Glutamatergic neuron (in vitro differentiated cells): ENCODE measurements around the gene BACE1. TPM values are rescaled to one million over a fixed set of nuclear protein-coding genes. Genes with fewer than 3 reads are reported as not detected.

ENCODE experiments used
- DNase-seq: peaks from one replicate; pipeline ENCODE4 v3.0.0; 2022
- H3K27ac Mint-ChIP-seq: one replicate; pipeline ENCODE4 v1.8.0; 2020; ENCODE audit warnings: mild to moderate bottlenecking, mixed read lengths, inconsistent platforms; ENCODE audit not compliant: unreplicated experiment
- H3K27me3 Mint-ChIP-seq: one replicate; pipeline ENCODE4 v1.8.0; 2020; ENCODE audit warnings: mild to moderate bottlenecking, moderate library complexity, mixed read lengths, inconsistent platforms; ENCODE audit not compliant: unreplicated experiment
- H3K36me3 Mint-ChIP-seq: one replicate; pipeline ENCODE4 v1.8.0; 2020; ENCODE audit warnings: mild to moderate bottlenecking, mixed read lengths, inconsistent platforms; ENCODE audit not compliant: unreplicated experiment
- H3K4me1 Mint-ChIP-seq: one replicate; pipeline ENCODE4 v1.8.0; 2020; ENCODE audit warnings: mild to moderate bottlenecking, low read depth, mixed read lengths, inconsistent platforms; ENCODE audit not compliant: unreplicated experiment
- H3K4me3 Mint-ChIP-seq: one replicate; pipeline ENCODE4 v1.8.0; 2020; ENCODE audit warnings: mild to moderate bottlenecking, mixed read lengths, inconsistent platforms; ENCODE audit not compliant: unreplicated experiment
- H3K9me3 Mint-ChIP-seq: one replicate; pipeline ENCODE4 v1.8.0; 2020; ENCODE audit warnings: mild to moderate bottlenecking, moderate library complexity, mixed read lengths, inconsistent platforms; ENCODE audit not compliant: unreplicated experiment
- CTCF ChIP-seq: fragments of 200-600 bp; sonication (generic); IDR thresholded peaks from one replicate; pipeline ENCODE4 v1.5.0; 2021; ENCODE audit not compliant: partially characterized antibody, unreplicated experiment
- total RNA-seq: library from RNA; stranded (reverse); fragmentation: NEBNext Ultra II Directional; extraction: Animal tissue kit (Norgen Biotek cat#: 25700); gene quantifications from one replicate; pipeline ENCODE4 v1.2.1, GENCODE V29; 2021; ENCODE audit not compliant: unreplicated experiment

Gene BACE1
- total RNA-seq, 1 donor from 2014 or later = 47.4 TPM

GRCh38 chr11:117296881-117297280, 19.2 kb downstream of the BACE1 start:
- Mint-ChIP-seq H3K27me3 (peaks cover 4% of the 10 kb centered on the region), H3K36me3 (peaks cover 4% of the 10 kb centered on the region), H3K4me3 (no peak overlapping the region), H3K27ac (no peak overlapping the region), H3K9me3 (peaks cover 10% of the 10 kb centered on the region), H3K4me1 (peaks cover 19% of the 10 kb centered on the region)
- no peak for TF ChIP-seq CTCF
- no peak for DNase-seq

GRCh38 chr11:117295438-117296137, 20.5 kb downstream of the BACE1 start:
- Mint-ChIP-seq H3K4me3 (no peak overlapping the region), H3K9me3 (peaks cover 6% of the 10 kb centered on the region), H3K27ac (no peak overlapping the region), H3K36me3 (peaks cover 9% of the 10 kb centered on the region), H3K27me3 (peaks cover 5% of the 10 kb centered on the region), H3K4me1 (peaks cover 14% of the 10 kb centered on the region)
- TF ChIP-seq CTCF = no peak
- DNase-seq = no peak

- H3K27me3 Mint-ChIP-seq = peaks cover 9% of the 10 kb centered on the region
- H3K27ac Mint-ChIP-seq = no peak overlapping the region
- peaks cover 9% of the 10 kb centered on the region for H3K36me3 Mint-ChIP-seq
- no peak for DNase-seq
- H3K4me1 Mint-ChIP-seq = no peaks in the 10 kb centered on the region
- no peak overlapping the region for H3K4me3 Mint-ChIP-seq
- TF ChIP-seq CTCF = no peak
- peaks cover 2% of the 10 kb centered on the region for H3K9me3 Mint-ChIP-seq
Observed at GRCh38 chr11:117292616-117293015, 23.4 kb downstream of the BACE1 start.

GRCh38 chr11:117290809-117291396, 25.2 kb downstream of the BACE1 start, which contains the start of gene BACE1-AS:
Gene BACE1-AS, plus strand, starts transcription at chr11:117291346.
- H3K36me3 Mint-ChIP-seq = peaks cover 5% of the 10 kb centered on the region
- no peak within 1 kb of the TSS for H3K27ac Mint-ChIP-seq
- H3K9me3 Mint-ChIP-seq = peaks cover 2% of the 10 kb centered on the region
- no peak for TF ChIP-seq CTCF
- peaks cover 11% of the 10 kb centered on the region for H3K27me3 Mint-ChIP-seq
- no peaks in the 10 kb centered on the region for H3K4me1 Mint-ChIP-seq
- no peak within 1 kb of the TSS for H3K4me3 Mint-ChIP-seq
- no peak for DNase-seq

- H3K27ac Mint-ChIP-seq = no peak overlapping the region
- H3K4me1 Mint-ChIP-seq = no peaks in the 10 kb centered on the region
- no peak for DNase-seq
- H3K4me3 Mint-ChIP-seq = no peak overlapping the region
- H3K27me3 Mint-ChIP-seq = peaks cover 9% of the 10 kb centered on the region
- peaks cover 5% of the 10 kb centered on the region for H3K36me3 Mint-ChIP-seq
- H3K9me3 Mint-ChIP-seq = peaks cover 2% of the 10 kb centered on the region
- no peak for TF ChIP-seq CTCF
Observed at GRCh38 chr11:117289795-117290194, 26.3 kb downstream of the BACE1 start.
